ENCODE results near the gene TAF13.
"Not testable (repeated sequence)": the region's sequence is repeated elsewhere in the genome, so short reads cannot be mapped to it uniquely, and the experiment has no call there.

Gene TAF13

DNA sequence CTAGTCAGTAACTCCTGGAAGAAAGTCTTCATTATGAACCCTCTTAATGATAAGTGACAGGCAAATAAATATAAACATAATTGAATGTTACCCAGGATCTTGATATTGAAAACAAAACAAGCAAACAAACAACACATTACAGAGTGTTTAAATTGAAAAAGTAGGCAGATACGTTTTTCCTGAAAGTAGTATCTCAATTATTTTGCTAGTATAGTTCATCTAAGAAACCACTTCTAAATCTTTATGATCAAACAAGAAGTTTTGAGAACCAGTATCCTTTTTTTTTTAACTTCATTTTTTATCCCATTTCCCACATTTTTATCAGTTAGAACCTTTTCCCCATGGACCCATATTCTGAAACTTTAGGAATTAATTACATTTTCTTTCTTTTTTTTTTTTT, 30.2 kb downstream of the TAF13 start:
- no peak for DNase-seq

DNA sequence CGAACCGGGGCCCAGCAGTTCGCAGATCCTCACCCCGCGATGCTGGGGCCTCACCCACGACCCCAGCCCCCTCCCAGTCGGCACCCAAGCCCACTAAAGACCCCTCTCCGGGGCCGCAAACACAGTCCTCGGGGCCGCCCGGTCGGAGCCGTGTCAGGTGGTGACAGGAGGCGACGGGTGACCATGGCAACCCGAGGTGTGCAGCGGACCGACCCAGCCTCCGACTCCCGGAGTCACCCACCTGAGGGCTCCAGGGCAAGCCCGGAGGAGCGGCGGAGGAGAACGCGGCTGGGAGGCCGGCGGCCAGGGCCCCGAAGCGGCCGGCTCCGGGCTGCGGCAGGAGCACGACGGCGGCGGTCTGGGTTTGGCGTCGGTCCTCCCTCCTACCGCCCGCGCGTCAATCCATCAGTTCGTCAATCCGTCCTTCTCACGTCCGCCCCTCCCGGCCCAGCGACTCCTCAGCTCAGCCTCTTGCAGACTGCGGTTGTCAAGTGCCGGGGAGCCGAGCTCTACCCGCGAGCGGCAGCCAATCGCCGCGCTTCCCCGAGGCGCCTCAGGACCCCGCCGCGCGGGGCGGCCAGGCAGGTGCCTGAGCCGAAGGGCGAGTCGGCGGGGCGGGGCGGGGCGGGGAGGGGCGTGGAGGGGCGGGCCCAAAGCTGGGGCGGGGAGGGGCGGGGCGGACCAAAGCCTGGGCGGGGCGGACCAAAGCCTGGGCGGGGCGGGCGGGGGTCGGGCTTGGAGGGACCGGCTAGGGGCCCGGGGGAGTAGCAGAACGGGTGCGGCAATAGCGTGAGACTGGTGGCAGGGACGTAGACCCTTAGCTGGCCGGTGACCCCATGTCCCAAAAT, 34.0 kb downstream of the TAF13 start, which contains the start of gene WDR47:
TSS of gene WDR47 (minus strand) at position 482 of the 848 bp plus-strand sequence. CDS start 18,590 bp downstream, outside the sequence.
- DNase-seq, result peak; percentile 96

DNA sequence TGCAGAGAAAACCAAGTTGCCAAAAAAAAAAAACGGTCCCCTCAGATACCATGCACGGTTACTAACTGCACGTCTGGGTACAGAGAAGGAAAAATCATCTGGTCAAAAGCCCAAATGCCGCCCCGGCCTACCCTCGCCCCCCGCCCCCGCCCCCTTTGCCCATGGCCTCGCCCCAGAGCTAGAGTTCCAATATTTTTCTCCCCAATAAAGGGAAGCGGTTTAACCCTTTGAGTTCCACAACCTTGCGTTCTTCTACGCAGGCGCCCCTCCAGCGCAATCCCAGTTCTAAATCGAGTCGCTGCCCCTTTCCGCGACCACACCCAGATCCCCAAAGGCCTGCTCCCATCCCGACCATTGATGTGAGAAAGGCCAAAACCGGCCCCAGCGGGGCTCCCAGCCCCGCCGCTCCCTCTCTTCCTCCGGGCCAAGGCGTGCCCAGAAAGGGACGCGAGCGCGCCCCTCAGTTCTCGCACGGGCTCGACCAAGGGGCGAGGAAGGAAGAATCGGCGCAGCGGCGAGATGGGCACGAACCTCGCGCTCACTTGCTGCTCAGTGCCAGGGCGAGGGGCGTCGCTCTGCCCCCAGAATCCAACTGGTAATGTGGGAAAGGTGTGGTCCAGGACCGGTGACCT, 34.7 kb downstream of the TAF13 start:
- peak; percentile 27 for DNase-seq

DNA sequence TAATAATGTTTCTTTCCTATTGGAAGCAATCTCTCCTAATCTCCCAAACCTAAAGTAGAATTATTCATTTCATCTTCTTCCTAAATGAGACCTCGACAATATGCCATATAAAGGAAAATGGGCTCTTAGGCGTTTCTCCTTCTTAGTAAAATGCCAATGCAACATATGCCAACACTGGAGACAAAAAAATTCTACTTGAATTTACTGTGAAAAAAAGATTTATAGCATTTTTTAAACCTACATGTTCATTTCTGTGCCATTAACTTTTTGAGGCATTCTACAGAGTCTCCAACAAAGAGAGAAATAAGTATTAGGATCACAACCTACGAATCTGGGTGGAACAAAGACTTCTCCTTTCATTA, 35.2 kb downstream of the TAF13 start:
- DNase-seq, result peak; percentile 0

DNA sequence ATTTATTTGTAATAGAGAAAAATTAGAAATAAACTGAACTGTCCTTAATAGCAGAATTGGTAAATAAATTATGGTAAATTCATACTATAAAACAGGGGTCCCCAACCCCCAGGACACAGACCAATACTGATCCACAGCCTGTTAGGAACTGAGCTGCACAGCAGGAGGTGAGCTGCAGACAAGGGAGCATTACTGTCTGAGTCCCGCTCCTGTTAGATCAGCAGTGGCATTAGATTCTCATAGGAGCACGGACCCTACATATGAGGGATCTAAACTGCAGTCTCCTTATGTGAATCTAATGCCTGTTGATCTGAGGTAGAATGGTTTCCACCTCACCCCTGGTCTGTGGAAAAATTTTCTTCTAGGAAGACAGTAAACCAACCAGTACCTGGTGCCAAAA, 41.4 kb downstream of the TAF13 start:
- DNase-seq, result no peak

DNA sequence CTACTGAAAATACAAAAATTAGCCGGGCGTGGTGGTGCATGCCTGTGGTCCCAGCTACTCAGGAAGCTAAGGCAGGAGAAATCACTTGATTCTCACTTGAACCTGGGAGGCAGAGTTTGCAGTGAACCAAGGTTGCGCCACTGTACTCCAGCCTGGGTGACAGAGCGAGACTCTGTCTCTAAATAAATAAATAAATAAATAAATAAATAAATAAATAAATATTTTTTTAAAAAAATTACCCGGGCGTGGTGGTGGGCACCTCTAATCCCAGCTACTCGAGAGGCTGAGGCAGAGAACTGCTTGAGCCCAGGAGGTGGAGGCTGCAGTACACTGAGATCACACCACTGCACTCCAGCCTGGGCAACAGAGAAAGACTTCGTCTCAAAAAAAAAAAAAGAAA, 46.3 kb downstream of the TAF13 start:
- DNase-seq, result not testable (repeated sequence)

DNA sequence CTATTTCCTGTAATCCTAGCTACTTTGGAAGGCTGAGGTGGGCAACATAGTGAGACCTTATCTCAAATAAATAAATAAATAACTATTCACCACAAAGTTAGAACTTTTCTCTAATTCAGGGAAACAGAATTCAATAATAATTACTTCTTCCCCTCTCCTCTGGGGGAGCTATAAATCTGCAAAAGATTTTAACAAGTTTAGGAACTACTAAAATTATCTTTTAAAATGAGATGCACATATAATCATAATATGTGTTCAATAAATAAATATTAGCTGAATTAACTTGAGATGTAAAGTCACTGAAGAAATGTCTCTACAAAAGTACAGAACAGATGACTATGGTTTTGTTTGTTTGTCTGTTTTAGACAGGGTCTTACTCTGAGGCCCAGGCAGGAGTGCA, 48.0 kb downstream of the TAF13 start:
- DNase-seq, result no peak

DNA sequence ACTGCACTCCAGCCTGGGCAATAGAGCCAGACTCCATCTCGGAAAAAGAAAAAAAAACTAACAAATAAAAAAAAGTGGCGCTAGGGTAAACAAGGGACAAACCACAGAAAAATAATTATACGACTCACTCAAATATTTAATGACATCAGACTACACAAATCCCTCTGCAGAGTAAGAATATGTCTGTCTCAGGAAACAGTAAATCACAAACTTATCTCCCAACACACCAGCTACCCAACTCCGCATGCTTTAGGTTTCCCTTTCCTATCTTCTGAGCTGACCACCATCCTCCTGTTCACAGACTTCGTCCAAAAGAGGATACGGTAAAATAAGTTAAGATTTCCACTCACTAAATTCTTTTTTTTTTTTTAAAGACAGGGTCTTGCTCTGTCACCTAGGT, 50.1 kb downstream of the TAF13 start:
- DNase-seq, result peak; percentile 34

DNA sequence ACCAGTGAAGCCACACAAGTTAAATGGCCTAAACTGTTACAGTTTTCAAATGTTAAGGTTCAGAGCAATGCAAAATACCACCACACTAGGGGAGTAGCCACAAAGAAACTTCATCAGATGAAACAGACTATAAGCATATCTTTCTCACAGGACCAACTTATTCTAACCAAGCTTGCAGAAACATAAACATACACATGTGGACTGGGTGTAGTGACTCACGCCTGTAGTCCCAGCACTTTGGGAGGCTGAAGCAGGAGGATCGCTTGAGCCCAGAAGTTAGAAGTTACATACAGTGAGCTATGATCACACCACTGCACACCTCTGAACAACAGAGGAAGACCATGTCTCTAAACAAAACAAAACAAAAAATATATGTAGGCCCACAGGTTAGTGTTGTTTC, 51.2 kb downstream of the TAF13 start:
- peak; percentile 3 for DNase-seq

DNA sequence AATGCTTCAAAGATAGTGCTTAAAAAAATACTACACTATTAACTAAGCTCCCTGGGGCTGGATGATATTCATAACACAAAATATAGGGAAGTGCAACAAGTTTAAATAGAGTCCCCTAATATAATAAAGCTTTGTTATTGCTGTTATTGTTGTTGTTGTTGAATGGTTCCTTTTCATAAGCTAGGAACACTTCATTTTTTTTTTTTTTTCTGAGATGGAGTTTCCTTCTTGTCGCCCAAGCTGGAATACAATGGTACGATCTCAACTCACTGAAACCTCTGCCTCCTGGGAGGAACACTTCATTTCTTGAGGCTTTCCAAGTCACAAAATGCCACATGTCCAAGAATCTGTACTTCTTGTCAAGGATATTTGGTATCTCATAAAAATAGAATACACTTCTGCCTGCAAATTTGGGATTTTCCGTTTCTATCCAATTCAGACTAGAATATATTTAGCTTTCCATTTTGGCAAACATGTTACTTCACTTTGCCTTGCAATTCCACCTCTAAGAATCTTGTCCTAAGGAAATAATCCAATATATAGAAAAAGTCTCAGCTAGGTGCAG, 55.0 kb downstream of the TAF13 start:
- no peak for DNase-seq

DNA sequence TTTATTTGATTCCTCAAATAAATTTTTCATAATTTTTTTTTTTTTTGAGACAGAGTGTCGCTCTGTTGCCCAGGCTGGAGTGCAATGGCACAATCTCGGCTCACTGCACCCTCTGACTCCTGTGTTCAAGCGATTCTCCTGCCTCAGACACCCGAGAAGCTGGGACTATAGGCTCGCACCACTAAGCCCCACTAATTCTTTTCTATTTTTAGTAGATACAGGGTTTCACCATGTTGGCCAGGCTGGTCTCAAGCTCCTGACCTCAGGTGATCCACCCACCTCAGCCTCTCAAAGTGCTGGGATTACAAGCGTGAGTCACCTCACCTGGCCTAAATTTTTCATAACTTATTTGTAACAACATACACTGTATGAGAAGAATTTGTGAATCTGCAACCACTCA, 58.1 kb downstream of the TAF13 start:
- not testable (repeated sequence) for DNase-seq

DNA sequence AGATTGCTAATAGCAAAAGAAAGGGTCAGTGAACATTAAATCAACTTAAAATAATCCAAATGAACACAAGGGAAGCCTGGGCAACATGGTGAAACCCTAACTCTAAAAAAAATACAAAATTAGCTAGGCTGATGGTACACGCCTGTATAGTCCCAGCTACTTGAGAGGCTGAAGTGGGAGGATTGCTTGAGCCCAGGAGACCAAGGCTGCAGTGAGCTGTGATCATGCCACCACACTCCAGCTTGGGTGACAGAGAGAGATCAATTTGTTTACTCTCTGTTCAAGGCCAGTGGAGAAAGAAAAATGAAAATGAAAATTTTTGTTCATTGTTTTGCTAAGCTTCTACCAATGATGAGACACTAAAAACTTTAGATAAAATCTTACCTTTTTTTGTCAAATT, 58.7 kb downstream of the TAF13 start:
- no peak for DNase-seq

Data from fibroblast of skin of right biceps (primary cell).